ENCODE results near the gene UBR4. TPM values are rescaled to one million over a fixed set of nuclear protein-coding genes. Genes with fewer than 3 reads are reported as not detected.
A peak's percentile ranks its signal among the peaks of the same experiment; 100 is the strongest.

UBR4 gene
- total and polyA plus RNA-seq, 2 experiments from 2014 or later, result 49.4 to 63.7 TPM

- 96 to 97% methylated on average over 6 of the region's 6 CpGs for WGBS, 2 experiments (ENCODE audit: low coverage in 1 of 2, low lambda C conversion rate in 2 of 2, missing lambda C conversion rate in 2 of 2)
- Histone ChIP-seq H4K20me1 (ENCODE audit: insufficient read depth) (no peaks in the 10 kb centered on the region), H3K27me3 (replicated peaks; ENCODE audit: insufficient read depth) (no peaks in the 10 kb centered on the region), H3K9ac (no peak overlapping the region), H3K27ac (no peak overlapping the region), H3K4me3 (no peak overlapping the region), H3K79me2 (ENCODE audit: insufficient read depth) (peaks cover 12% of the 10 kb centered on the region), H3K4me2 (ENCODE audit: unreplicated experiment) (no peak overlapping the region), H3K4me1 (ENCODE audit: insufficient read depth) (no peaks in the 10 kb centered on the region), H3K9me2 (ENCODE audit: insufficient read depth) (no peaks in the 10 kb centered on the region), H2AFZ (no peak overlapping the region), H3K36me3 (ENCODE audit: low read depth) (peaks cover 41% of the 10 kb centered on the region), H3K9me3 (ENCODE audit: low read depth) (no peaks in the 10 kb centered on the region), H3F3A (ENCODE audit: insufficient read depth) (peaks cover 7% of the 10 kb centered on the region; the same call in 1 of the 2 replicates)
- TF ChIP-seq EZH2 (IDR thresholded peaks at IDR 0.05; ENCODE audit: insufficient read depth, poor library complexity, severe bottlenecking) (no peak), EZH2phosphoT487 (IDR thresholded peaks at IDR 0.05; ENCODE audit: insufficient read depth, low read depth) (no peak)
- no peak for DNase-seq
- in situ Hi-C loops (cut with MboI), result no loop called here
Observed at GRCh38 chr1:19229828-19230325, 19.8 kb upstream of the UBR4 start.

DNA sequence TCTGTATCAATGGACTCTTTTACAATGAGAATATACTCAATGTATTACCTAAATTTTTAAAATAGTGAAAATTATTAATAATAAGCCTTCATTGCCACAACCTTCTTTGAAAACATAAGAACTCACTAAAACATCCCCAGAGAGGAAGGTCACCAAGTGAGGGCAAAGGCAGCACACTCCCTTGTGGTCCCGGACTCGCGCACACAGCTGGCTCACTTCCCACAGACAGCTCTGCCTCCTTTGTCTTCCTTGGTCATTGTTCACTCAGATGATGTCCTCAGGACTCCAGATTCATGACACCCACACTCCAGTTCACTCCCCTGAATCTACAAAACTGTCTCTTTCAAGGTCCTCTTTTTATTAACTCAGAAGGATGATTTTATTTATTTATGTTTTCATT, 19.2 kb upstream of the UBR4 start:
- in situ Hi-C loops (cut with MboI), result no loop called here

GRCh38 chr1:19222979-19223824, 13.1 kb upstream of the UBR4 start:
- Histone ChIP-seq H3K4me2 (ENCODE audit: unreplicated experiment) (no peak overlapping the region), H3K9ac (no peak overlapping the region), H3K27me3 (replicated peaks; ENCODE audit: insufficient read depth) (no peaks in the 10 kb centered on the region), H3K9me2 (ENCODE audit: insufficient read depth) (no peaks in the 10 kb centered on the region), H3K4me1 (ENCODE audit: insufficient read depth) (no peaks in the 10 kb centered on the region), H3K4me3 (no peak overlapping the region), H3K79me2 (ENCODE audit: insufficient read depth) (peaks cover 25% of the 10 kb centered on the region), H3K36me3 (ENCODE audit: low read depth) (peaks cover 50% of the 10 kb centered on the region), H4K20me1 (ENCODE audit: insufficient read depth) (no peaks in the 10 kb centered on the region), H3K9me3 (ENCODE audit: low read depth) (no peaks in the 10 kb centered on the region), H3K27ac (no peak overlapping the region), H2AFZ (no peak overlapping the region), H3F3A (ENCODE audit: insufficient read depth) (peaks cover 7% of the 10 kb centered on the region; the same call in 1 of the 2 replicates)
- peak; percentile 45 for DNase-seq
- WGBS, 2 experiments (ENCODE audit: low coverage in 1 of 2, low lambda C conversion rate in 2 of 2, missing lambda C conversion rate in 2 of 2), result 93 to 96% methylated on average over 15 of the region's 15 CpGs
- in situ Hi-C loops (cut with MboI), result no loop called here
- TF ChIP-seq EZH2phosphoT487 (IDR thresholded peaks at IDR 0.05; ENCODE audit: insufficient read depth, low read depth), result no peak
- TF ChIP-seq EZH2 (IDR thresholded peaks at IDR 0.05; ENCODE audit: insufficient read depth, poor library complexity, severe bottlenecking), result no peak

More for the DNA sequence above, 19.2 kb upstream of the UBR4 start:
- no peak overlapping the region for H3K4me2 ChIP-seq (ENCODE audit: unreplicated experiment)
- H3K9ac ChIP-seq, result no peak overlapping the region
- no peaks in the 10 kb centered on the region for H3K4me1 ChIP-seq (ENCODE audit: insufficient read depth)
- H3K9me3 ChIP-seq (ENCODE audit: low read depth), result no peaks in the 10 kb centered on the region
- peaks cover 34% of the 10 kb centered on the region for H3K36me3 ChIP-seq (ENCODE audit: low read depth)
- H2AFZ ChIP-seq, result no peak overlapping the region
- no peaks in the 10 kb centered on the region for H3K27me3 ChIP-seq (replicated peaks; ENCODE audit: insufficient read depth)
- no peak overlapping the region for H3K27ac ChIP-seq
- no peak overlapping the region for H3K4me3 ChIP-seq
- no peaks in the 10 kb centered on the region for H4K20me1 ChIP-seq (ENCODE audit: insufficient read depth)
- H3K79me2 ChIP-seq (ENCODE audit: insufficient read depth), result peaks cover 12% of the 10 kb centered on the region
- no peak for TF ChIP-seq EZH2 (IDR thresholded peaks at IDR 0.05; ENCODE audit: insufficient read depth, poor library complexity, severe bottlenecking)
- no peak for TF ChIP-seq EZH2phosphoT487 (IDR thresholded peaks at IDR 0.05; ENCODE audit: insufficient read depth, low read depth)
- 82 to 90% methylated on average over 3 of the region's 3 CpGs for WGBS, 2 experiments (ENCODE audit: low coverage in 1 of 2, low lambda C conversion rate in 2 of 2, missing lambda C conversion rate in 2 of 2)
- H3K9me2 ChIP-seq (ENCODE audit: insufficient read depth), result no peaks in the 10 kb centered on the region
- no peak for DNase-seq
- peaks cover 7% of the 10 kb centered on the region; the same call in 1 of the 2 replicates for H3F3A ChIP-seq (ENCODE audit: insufficient read depth)

DNA sequence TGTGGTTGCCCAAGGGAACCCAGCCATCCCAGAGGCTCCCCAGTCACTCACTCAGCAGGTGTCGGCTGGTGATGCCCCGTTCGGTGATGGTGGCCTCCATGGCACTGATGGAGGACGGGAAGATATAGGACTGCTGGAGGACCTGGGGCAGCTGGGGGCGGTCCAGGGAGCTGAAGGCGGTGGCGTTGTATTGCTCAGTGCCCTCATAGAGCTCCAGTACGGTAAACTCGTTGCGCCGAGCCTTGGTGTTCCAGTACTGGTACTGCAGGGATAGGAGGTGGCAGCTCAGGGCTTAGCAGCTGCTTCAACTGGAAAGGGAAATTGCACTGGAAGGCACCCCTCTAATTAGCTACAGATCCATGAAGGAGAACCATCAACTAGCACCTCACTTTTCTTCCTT, 12.5 kb upstream of the UBR4 start:
- peaks cover 13% of the 10 kb centered on the region; the same call in 1 of the 2 replicates for H3F3A ChIP-seq (ENCODE audit: insufficient read depth)
- H4K20me1 ChIP-seq (ENCODE audit: insufficient read depth), result no peaks in the 10 kb centered on the region
- no peak overlapping the region for H3K9ac ChIP-seq
- WGBS, 2 experiments (ENCODE audit: low coverage in 1 of 2, low lambda C conversion rate in 2 of 2, missing lambda C conversion rate in 2 of 2), result 94 to 98% methylated on average over 11 of the region's 11 CpGs
- no peaks in the 10 kb centered on the region for H3K27me3 ChIP-seq (replicated peaks; ENCODE audit: insufficient read depth)
- H3K4me2 ChIP-seq (ENCODE audit: unreplicated experiment), result no peak overlapping the region
- H3K27ac ChIP-seq, result no peak overlapping the region
- H3K9me2 ChIP-seq (ENCODE audit: insufficient read depth), result no peaks in the 10 kb centered on the region
- no peak overlapping the region for H3K4me3 ChIP-seq
- H3K4me1 ChIP-seq (ENCODE audit: insufficient read depth), result no peaks in the 10 kb centered on the region
- in situ Hi-C loops (cut with MboI), result no loop called here
- peaks cover 57% of the 10 kb centered on the region for H3K36me3 ChIP-seq (ENCODE audit: low read depth)
- H2AFZ ChIP-seq, result no peak overlapping the region
- peaks cover 22% of the 10 kb centered on the region for H3K79me2 ChIP-seq (ENCODE audit: insufficient read depth)
- no peak for DNase-seq
- TF ChIP-seq EZH2phosphoT487 (IDR thresholded peaks at IDR 0.05; ENCODE audit: insufficient read depth, low read depth) (no peak), EZH2 (IDR thresholded peaks at IDR 0.05; ENCODE audit: insufficient read depth, poor library complexity, severe bottlenecking) (no peak)
- no peaks in the 10 kb centered on the region for H3K9me3 ChIP-seq (ENCODE audit: low read depth)

All from GM23248 (cell line).